BE2C (cell line): ENCODE results near the gene THRSP.
"Not testable (repeated sequence)": the region's sequence is repeated elsewhere in the genome, so short reads cannot be mapped to it uniquely, and the experiment has no call there.

ENCODE experiments used
- DNase-seq: peaks from one replicate; pipeline ENCODE4 v3.0.0-alpha.2; 2020
- H3K27me3 ChIP-seq: fragments of 250-450 bp; sonication (Bioruptor Pico); 2 replicates; pipeline ENCODE4 v1.5.1; 2020; ENCODE audit warnings: mild to moderate bottlenecking
- H3K36me3 ChIP-seq: fragments of 250-450 bp; sonication (Bioruptor Pico); 2 replicates; pipeline ENCODE4 v1.5.1; 2020; ENCODE audit warnings: mild to moderate bottlenecking
- H3K4me1 ChIP-seq: fragments of 250-450 bp; sonication (Bioruptor Pico); 2 replicates; pipeline ENCODE4 v1.5.1; 2020
- H3K4me3 ChIP-seq: 2 replicates; pipeline ENCODE4 v1.5.1; 2011; ENCODE audit warnings: low read depth, low read length
- H3K9me3 ChIP-seq: fragments of 250-450 bp; sonication (Bioruptor Pico); 2 replicates; pipeline ENCODE4 v1.5.1; 2020
- TF ChIP-seq, protein P1 (sequence below): IDR thresholded peaks from 2 replicates; pipeline ENCODE4 v1.5.1; 2012; ENCODE audit warnings: mild to moderate bottlenecking, low read depth, low read length

The THRSP gene

GRCh38 chr11:78050964-78051831 is 12.5 kb upstream of the THRSP start:
- no peaks in the 10 kb centered on the region for H3K36me3 ChIP-seq
- no peaks in the 10 kb centered on the region for H3K4me1 ChIP-seq
- no peaks in the 10 kb centered on the region for H3K9me3 ChIP-seq
- no peak for DNase-seq
- no peak overlapping the region for H3K4me3 ChIP-seq
- no peaks in the 10 kb centered on the region for H3K27me3 ChIP-seq
- TF ChIP-seq, protein P1, sequence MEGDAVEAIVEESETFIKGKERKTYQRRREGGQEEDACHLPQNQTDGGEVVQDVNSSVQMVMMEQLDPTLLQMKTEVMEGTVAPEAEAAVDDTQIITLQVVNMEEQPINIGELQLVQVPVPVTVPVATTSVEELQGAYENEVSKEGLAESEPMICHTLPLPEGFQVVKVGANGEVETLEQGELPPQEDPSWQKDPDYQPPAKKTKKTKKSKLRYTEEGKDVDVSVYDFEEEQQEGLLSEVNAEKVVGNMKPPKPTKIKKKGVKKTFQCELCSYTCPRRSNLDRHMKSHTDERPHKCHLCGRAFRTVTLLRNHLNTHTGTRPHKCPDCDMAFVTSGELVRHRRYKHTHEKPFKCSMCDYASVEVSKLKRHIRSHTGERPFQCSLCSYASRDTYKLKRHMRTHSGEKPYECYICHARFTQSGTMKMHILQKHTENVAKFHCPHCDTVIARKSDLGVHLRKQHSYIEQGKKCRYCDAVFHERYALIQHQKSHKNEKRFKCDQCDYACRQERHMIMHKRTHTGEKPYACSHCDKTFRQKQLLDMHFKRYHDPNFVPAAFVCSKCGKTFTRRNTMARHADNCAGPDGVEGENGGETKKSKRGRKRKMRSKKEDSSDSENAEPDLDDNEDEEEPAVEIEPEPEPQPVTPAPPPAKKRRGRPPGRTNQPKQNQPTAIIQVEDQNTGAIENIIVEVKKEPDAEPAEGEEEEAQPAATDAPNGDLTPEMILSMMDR, result no peak

DNA sequence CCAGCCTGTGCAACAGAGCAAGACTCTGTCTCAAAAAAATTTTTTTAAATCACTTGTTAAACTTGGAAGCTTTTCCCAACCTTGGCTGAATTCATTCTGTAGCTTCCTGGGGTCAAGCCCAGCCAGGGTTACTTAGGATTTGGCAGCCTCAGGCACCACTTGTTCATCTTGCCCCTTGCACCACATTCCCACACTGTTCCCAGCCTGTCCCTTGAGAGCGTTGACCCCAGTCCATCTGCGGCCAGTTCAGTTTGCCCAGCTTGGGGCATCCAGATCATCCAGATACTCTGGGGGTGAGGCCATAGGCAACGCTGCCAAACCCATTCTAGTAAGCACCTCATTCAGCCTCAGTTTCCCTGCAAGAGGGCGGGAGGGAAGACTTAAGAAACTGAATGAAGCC is 8.7 kb upstream of the THRSP start:
- no peak overlapping the region for H3K4me3 ChIP-seq

GRCh38 chr11:78056093-78056492 is 7.6 kb upstream of the THRSP start:
- Histone ChIP-seq H3K27me3 (no peaks in the 10 kb centered on the region), H3K4me1 (no peaks in the 10 kb centered on the region), H3K4me3 (no peak overlapping the region), H3K36me3 (no peaks in the 10 kb centered on the region), H3K9me3 (no peaks in the 10 kb centered on the region)
- DNase-seq, result no peak
- TF ChIP-seq, protein P1, result no peak

More for the DNA sequence above, 8.7 kb upstream of the THRSP start:
- H3K9me3 ChIP-seq, result no peaks in the 10 kb centered on the region
- no peak for DNase-seq
- H3K27me3 ChIP-seq, result no peaks in the 10 kb centered on the region
- TF ChIP-seq, protein P1, result no peak
- H3K4me1 ChIP-seq, result no peaks in the 10 kb centered on the region
- H3K36me3 ChIP-seq, result no peaks in the 10 kb centered on the region

GRCh38 chr11:78057462-78058055 is 6.1 kb upstream of the THRSP start:
- H3K27me3 ChIP-seq, result no peaks in the 10 kb centered on the region
- no peak overlapping the region for H3K4me3 ChIP-seq
- no peaks in the 10 kb centered on the region for H3K4me1 ChIP-seq
- no peaks in the 10 kb centered on the region for H3K36me3 ChIP-seq
- no peaks in the 10 kb centered on the region for H3K9me3 ChIP-seq
- TF ChIP-seq, protein P1, result no peak
- DNase-seq, result no peak

GRCh38 chr11:78059749-78060328 is 3.8 kb upstream of the THRSP start:
- not testable (repeated sequence) for H3K4me3 ChIP-seq, H3K36me3 ChIP-seq, H3K27me3 ChIP-seq, H3K9me3 ChIP-seq, H3K4me1 ChIP-seq, DNase-seq

GRCh38 chr11:78060533-78060932 is 3.1 kb upstream of the THRSP start:
- no peaks in the 10 kb centered on the region for H3K27me3 ChIP-seq
- TF ChIP-seq, protein P1, result no peak
- no peaks in the 10 kb centered on the region for H3K4me1 ChIP-seq
- DNase-seq, result no peak
- no peaks in the 10 kb centered on the region for H3K36me3 ChIP-seq
- no peak overlapping the region for H3K4me3 ChIP-seq
- no peaks in the 10 kb centered on the region for H3K9me3 ChIP-seq
